Measurements from ENCODE around the gene AMOTL2.

AMOTL2 gene

DNA sequence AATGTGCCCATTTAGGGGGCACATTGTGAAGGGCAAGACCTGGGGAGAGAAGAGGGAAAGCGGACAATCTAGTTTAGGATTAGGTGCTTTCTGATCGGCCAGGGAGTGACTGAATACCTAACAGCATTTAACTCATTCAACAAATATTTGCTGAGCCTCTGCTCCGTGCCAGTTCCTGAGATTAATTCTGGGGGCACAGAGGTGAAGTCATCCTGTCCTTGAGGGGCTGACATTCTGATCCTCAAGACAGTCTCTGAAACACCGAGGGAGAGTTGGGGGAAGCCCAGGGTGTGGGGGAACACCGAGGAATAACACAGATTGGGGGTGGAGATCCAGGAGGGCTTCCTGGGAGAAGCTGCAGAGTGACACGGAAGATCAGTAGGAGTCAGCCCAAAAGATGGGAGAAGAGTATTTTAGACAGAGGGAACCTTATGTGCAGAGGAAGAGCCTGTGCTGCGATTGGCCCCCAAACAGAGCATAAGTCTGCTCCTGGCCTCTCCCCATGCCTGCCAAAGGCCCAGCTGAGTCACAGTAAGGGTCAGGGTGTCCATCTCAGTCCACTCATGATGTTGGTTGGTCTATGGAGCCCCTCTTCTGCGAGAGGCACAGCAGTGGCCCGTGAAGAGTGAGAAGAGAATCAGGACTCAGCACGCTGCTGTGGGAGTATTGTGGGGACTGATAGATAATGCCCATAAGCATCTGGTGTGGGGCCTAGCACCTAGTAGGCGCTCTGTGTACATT, 60.2 kb downstream of the AMOTL2 start:
- Histone ChIP-seq H3K27ac (peak overlapping the region; percentile 36), H3K4me3 (ENCODE audit: low read depth, low read length) (peak overlapping the region; percentile 28), H3K9ac (no peak overlapping the region), H3K36me3 (ENCODE audit: control insufficient read depth, insufficient read depth, low read length) (no peaks in the 10 kb centered on the region), H3K4me2 (ENCODE audit: low read length) (peak overlapping the region; percentile 66), H3K9me3 (ENCODE audit: control insufficient read depth, low read length) (no peaks in the 10 kb centered on the region), H2AFZ (peak overlapping the region; percentile 96), H3K4me1 (peaks cover 27% of the 10 kb centered on the region), H3K27me3 (ENCODE audit: control insufficient read depth, insufficient read depth, low read length) (no peaks in the 10 kb centered on the region), H3K79me2 (no peaks in the 10 kb centered on the region)
- TF ChIP-seq, protein P1, sequence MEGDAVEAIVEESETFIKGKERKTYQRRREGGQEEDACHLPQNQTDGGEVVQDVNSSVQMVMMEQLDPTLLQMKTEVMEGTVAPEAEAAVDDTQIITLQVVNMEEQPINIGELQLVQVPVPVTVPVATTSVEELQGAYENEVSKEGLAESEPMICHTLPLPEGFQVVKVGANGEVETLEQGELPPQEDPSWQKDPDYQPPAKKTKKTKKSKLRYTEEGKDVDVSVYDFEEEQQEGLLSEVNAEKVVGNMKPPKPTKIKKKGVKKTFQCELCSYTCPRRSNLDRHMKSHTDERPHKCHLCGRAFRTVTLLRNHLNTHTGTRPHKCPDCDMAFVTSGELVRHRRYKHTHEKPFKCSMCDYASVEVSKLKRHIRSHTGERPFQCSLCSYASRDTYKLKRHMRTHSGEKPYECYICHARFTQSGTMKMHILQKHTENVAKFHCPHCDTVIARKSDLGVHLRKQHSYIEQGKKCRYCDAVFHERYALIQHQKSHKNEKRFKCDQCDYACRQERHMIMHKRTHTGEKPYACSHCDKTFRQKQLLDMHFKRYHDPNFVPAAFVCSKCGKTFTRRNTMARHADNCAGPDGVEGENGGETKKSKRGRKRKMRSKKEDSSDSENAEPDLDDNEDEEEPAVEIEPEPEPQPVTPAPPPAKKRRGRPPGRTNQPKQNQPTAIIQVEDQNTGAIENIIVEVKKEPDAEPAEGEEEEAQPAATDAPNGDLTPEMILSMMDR (IDR thresholded peaks at IDR 0.05), result no peak

DNA sequence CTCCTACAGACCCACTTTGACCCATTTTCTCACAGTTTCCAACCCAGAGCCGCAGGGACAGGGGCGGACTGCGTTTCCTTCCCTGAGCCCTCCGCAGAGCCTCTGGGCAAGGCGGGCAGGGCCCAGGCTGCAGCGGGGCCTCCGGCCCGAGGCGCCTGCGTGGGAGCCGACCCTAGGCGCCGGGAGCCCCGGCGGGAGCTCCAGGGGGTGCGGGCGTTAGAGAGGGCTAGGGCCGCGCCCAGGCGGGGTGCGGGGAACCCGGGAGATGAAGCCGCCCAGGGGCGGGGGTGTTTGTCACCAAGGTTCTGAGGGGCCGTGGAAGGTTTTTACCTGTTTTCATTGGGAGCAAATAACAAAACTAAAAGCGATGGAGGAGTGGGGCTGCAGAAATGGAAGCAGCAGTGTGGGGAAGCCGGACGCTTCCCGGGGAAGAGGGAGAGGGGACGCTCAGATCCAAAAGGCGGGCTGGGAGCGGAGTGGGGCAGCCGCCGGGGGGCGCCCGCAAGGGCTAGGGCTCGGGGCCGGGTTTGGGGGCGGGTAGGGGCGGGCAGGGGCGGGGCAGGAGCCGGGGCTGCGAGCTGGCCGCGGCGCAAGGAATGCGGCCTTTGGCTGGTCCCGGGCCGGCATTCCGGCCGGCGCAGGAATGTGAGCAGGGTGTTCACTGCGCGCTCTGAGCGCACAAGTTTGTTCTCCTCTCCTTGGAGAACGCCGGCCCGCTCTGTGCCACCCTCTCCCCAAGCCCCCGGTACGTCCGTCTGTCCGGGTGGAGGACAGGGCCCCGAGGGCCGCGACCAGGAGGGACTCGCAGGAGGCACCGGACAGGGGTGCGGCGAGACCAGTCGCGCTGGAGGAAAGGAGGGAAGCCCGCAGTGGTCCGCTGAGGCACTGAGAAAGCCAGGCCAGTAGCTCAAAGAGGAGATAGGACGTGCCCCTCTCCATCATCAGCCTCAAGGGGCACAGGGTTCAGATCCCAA, 61.1 kb downstream of the AMOTL2 start:
- H3K79me2 ChIP-seq, result no peaks in the 10 kb centered on the region
- H3K9ac ChIP-seq, result no peak overlapping the region
- peaks cover 31% of the 10 kb centered on the region for H3K4me1 ChIP-seq

GRCh38 chr3:134312072-134312872, 62.0 kb downstream of the AMOTL2 start:
- Histone ChIP-seq H3K79me2 (no peaks in the 10 kb centered on the region), H3K9me3 (ENCODE audit: control insufficient read depth, low read length) (no peaks in the 10 kb centered on the region), H3K9ac (no peak overlapping the region), H3K36me3 (ENCODE audit: control insufficient read depth, insufficient read depth, low read length) (no peaks in the 10 kb centered on the region), H3K27ac (peak overlapping the region; percentile 36), H3K4me2 (ENCODE audit: low read length) (peak overlapping the region; percentile 32), H3K27me3 (ENCODE audit: control insufficient read depth, insufficient read depth, low read length) (no peaks in the 10 kb centered on the region), H3K4me3 (ENCODE audit: low read depth, low read length) (no peak overlapping the region), H3K4me1 (peaks cover 31% of the 10 kb centered on the region), H2AFZ (peak overlapping the region; percentile 96)
- TF ChIP-seq, protein P1 (IDR thresholded peaks at IDR 0.05), result no peak

More for the DNA sequence above, 61.1 kb downstream of the AMOTL2 start:
- Histone ChIP-seq H3K4me3 (ENCODE audit: low read depth, low read length) (peak overlapping the region; percentile 28), H3K27me3 (ENCODE audit: control insufficient read depth, insufficient read depth, low read length) (no peaks in the 10 kb centered on the region), H3K27ac (peak overlapping the region; percentile 36), H3K36me3 (ENCODE audit: control insufficient read depth, insufficient read depth, low read length) (no peaks in the 10 kb centered on the region), H3K9me3 (ENCODE audit: control insufficient read depth, low read length) (no peaks in the 10 kb centered on the region), H3K4me2 (ENCODE audit: low read length) (peak overlapping the region; percentile 66), H2AFZ (peak overlapping the region; percentile 96)
- TF ChIP-seq, protein P1 (IDR thresholded peaks at IDR 0.05), result peak; percentile 19

DNA sequence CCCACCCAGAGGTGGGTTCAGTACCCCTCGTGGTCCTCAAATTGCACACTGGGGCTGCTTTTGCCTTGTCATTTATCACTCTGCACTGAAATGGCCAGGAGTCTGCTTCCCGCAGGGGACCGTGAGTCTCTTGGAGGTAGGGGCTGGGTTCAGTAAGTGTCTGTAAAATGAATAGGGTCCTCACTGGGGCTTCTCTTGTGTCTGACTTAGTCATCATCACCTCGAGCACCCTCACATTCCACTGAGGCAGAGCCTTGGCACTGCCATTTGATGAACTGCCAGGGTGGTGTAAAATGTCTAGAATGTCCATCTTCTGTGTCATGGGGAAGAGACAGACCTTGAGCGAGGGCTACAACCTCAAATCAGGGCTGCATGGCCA, 62.6 kb downstream of the AMOTL2 start:
- H3K4me1 ChIP-seq, result peaks cover 31% of the 10 kb centered on the region
- TF ChIP-seq, protein P1 (IDR thresholded peaks at IDR 0.05), result no peak

More for the DNA sequence above, 62.6 kb downstream of the AMOTL2 start:
- Histone ChIP-seq H3K4me3 (ENCODE audit: low read depth, low read length) (no peak overlapping the region), H2AFZ (peak overlapping the region; percentile 80), H3K9ac (no peak overlapping the region), H3K79me2 (no peaks in the 10 kb centered on the region), H3K9me3 (ENCODE audit: control insufficient read depth, low read length) (no peaks in the 10 kb centered on the region), H3K27me3 (ENCODE audit: control insufficient read depth, insufficient read depth, low read length) (no peaks in the 10 kb centered on the region), H3K27ac (peak overlapping the region; percentile 36), H3K36me3 (ENCODE audit: control insufficient read depth, insufficient read depth, low read length) (no peaks in the 10 kb centered on the region), H3K4me2 (ENCODE audit: low read length) (no peak overlapping the region)
